ENCODE results near the gene WDR27. TPM values are rescaled to one million over a fixed set of nuclear protein-coding genes. Genes with fewer than 3 reads are reported as not detected.

Gene WDR27
- total RNA-seq, 2 experiments from 2014 or later = 34.3 to 36.2 TPM

GRCh38 chr6:169503422-169504152 lies 198.2 kb downstream of the WDR27 start:
- ChIA-PET POLR2A (no interaction called here), CTCF (interaction anchor here (0.6 kb wide), 1 partner anchor 27 kb away, joined by 3 read pairs; no protein-coding TSS in a partner anchor)
- no peaks in the 10 kb centered on the region for H3K27me3 Mint-ChIP-seq
- H3K4me1 Mint-ChIP-seq = no peaks in the 10 kb centered on the region
- peaks cover 2% of the 10 kb centered on the region for H3K9me3 Mint-ChIP-seq (ENCODE audit: low read depth)
- intact Hi-C loops (cut with DNase I, micrococcal nuclease) = no loop called here
- H3K27ac Mint-ChIP-seq = no peak overlapping the region
- H3K36me3 Mint-ChIP-seq (ENCODE audit: low read depth) = peaks cover 2% of the 10 kb centered on the region
- no peak overlapping the region for H3K4me3 Mint-ChIP-seq
- DNase-seq (no peak), ATAC-seq (no peak)

- POLR2A ChIA-PET = no interaction called here
- peaks cover 2% of the 10 kb centered on the region for H3K36me3 Mint-ChIP-seq (ENCODE audit: low read depth)
- intact Hi-C loops (cut with DNase I, micrococcal nuclease) = no loop called here
Observed at GRCh38 chr6:169502445-169502844, 199.4 kb downstream of the WDR27 start.

GRCh38 chr6:169501777-169502313 lies 200.0 kb downstream of the WDR27 start:
- H3K4me3 Mint-ChIP-seq = no peak overlapping the region
- DNase-seq (no peak), ATAC-seq (no peak)
- H3K4me1 Mint-ChIP-seq = no peaks in the 10 kb centered on the region
- no peaks in the 10 kb centered on the region for H3K9me3 Mint-ChIP-seq (ENCODE audit: low read depth)
- ChIA-PET POLR2A (no interaction called here), CTCF (no interaction called here)
- intact Hi-C loops (cut with DNase I, micrococcal nuclease) = no loop called here
- H3K36me3 Mint-ChIP-seq (ENCODE audit: low read depth) = peaks cover 2% of the 10 kb centered on the region
- H3K27me3 Mint-ChIP-seq = no peaks in the 10 kb centered on the region
- H3K27ac Mint-ChIP-seq = no peak overlapping the region

More at GRCh38 chr6:169502445-169502844, 199.4 kb downstream of the WDR27 start:
- Mint-ChIP-seq H3K4me1 (no peaks in the 10 kb centered on the region), H3K27me3 (no peaks in the 10 kb centered on the region), H3K9me3 (ENCODE audit: low read depth) (no peaks in the 10 kb centered on the region), H3K4me3 (no peak overlapping the region), H3K27ac (no peak overlapping the region)
- CTCF ChIA-PET = no interaction called here
- ATAC-seq (no peak), DNase-seq (no peak)

DNA sequence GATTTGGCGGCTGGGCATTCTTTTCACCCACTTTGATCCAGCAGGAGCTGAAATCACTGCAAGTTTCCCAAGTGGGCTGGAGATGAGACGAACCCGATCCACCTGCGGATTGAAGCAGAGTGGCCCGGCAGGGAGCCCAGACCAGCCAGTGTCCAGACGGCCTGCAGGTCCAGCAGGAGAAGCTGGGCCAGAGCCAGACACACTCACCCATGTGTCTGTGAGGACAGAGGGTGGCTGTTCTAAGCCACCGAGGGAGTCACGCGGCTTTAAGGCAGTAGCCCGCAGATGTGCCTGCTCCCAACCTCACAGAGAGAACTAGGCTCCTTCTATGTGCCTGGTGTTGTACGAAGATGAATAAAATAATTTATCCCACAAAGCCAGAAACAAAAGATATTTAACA lies 200.7 kb downstream of the WDR27 start:
- POLR2A ChIA-PET = no interaction called here
- CTCF ChIA-PET = no interaction called here
- H3K9me3 Mint-ChIP-seq (ENCODE audit: low read depth) = no peaks in the 10 kb centered on the region
- no peak overlapping the region for H3K27ac Mint-ChIP-seq
- intact Hi-C loops (cut with DNase I, micrococcal nuclease) = no loop called here
- ATAC-seq (no peak), DNase-seq (no peak)
- H3K4me1 Mint-ChIP-seq = no peaks in the 10 kb centered on the region
- peaks cover 2% of the 10 kb centered on the region for H3K36me3 Mint-ChIP-seq (ENCODE audit: low read depth)
- H3K4me3 Mint-ChIP-seq = no peak overlapping the region
- H3K27me3 Mint-ChIP-seq = no peaks in the 10 kb centered on the region

DNA sequence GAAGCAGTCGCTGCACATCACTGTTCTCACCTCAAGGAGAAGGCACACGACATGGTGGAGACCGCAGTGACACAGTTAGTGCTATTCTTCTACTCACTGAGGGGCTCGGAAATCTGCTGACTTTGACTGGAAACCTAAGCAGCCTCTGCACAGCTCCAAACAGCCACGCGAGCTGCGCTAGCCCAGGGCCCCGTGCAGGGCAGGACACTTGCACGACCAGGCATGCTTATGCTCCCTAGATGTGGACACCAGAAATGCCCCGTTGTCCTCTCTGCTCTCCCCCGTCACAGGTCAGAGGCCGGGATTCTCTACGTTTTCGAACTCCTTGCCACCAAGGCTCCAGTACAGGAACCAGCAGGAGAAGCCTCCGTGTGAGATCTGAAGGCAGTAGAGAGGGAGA lies 201.1 kb downstream of the WDR27 start:
- intact Hi-C loops (cut with DNase I, micrococcal nuclease) = no loop called here
- ATAC-seq (no peak), DNase-seq (no peak)
- Mint-ChIP-seq H3K9me3 (ENCODE audit: low read depth) (no peaks in the 10 kb centered on the region), H3K4me1 (no peaks in the 10 kb centered on the region), H3K36me3 (ENCODE audit: low read depth) (peaks cover 2% of the 10 kb centered on the region), H3K4me3 (no peak overlapping the region), H3K27ac (no peak overlapping the region), H3K27me3 (no peaks in the 10 kb centered on the region)
- ChIA-PET CTCF (no interaction called here), POLR2A (no interaction called here)

- Mint-ChIP-seq H3K4me1 (no peaks in the 10 kb centered on the region), H3K9me3 (ENCODE audit: low read depth) (no peaks in the 10 kb centered on the region), H3K27ac (no peak overlapping the region), H3K4me3 (no peak overlapping the region), H3K27me3 (no peaks in the 10 kb centered on the region), H3K36me3 (ENCODE audit: low read depth) (peaks cover 2% of the 10 kb centered on the region)
- DNase-seq (no peak), ATAC-seq (no peak)
- ChIA-PET POLR2A (no interaction called here), CTCF (interaction anchor here (1.1 kb wide), 1 partner anchor 12 kb away, joined by 3 read pairs; no protein-coding TSS in a partner anchor)
- intact Hi-C loops (cut with DNase I, micrococcal nuclease) = no loop called here
Observed at GRCh38 chr6:169499848-169500247, 202.0 kb downstream of the WDR27 start.

GRCh38 chr6:169498916-169499513 lies 202.8 kb downstream of the WDR27 start:
- Mint-ChIP-seq H3K27ac (no peak overlapping the region), H3K9me3 (ENCODE audit: low read depth) (no peaks in the 10 kb centered on the region), H3K36me3 (ENCODE audit: low read depth) (peaks cover 2% of the 10 kb centered on the region), H3K4me3 (no peak overlapping the region), H3K27me3 (no peaks in the 10 kb centered on the region), H3K4me1 (no peaks in the 10 kb centered on the region)
- no peak for ATAC-seq
- CTCF ChIA-PET = interaction anchor here (1.1 kb wide), 1 partner anchor 13 kb away, joined by 3 read pairs; no protein-coding TSS in a partner anchor
- intact Hi-C loops (cut with DNase I, micrococcal nuclease) = no loop called here
- POLR2A ChIA-PET = no interaction called here
- no peak for DNase-seq

DNA sequence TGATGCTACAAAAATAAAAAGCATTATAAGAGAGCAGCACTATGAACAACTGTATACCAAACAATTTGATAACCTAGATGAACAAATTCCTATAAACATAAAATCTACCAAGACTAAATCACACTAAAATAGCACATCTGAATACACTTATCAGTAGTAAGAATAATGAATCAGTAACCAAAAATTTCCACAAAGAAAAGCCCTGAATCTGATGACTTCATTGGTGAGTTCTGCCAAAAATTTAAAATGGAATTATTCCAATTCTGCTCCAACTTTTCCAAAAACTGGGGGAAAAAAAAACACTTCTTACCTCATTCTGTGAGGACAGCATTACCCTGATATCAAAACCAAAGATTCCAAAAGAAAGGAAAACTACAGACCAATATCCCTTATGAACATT lies 206.2 kb downstream of the WDR27 start:
- ATAC-seq = no peak
- ChIA-PET CTCF (no interaction called here), POLR2A (no interaction called here)
- intact Hi-C loops (cut with DNase I, micrococcal nuclease) = no loop called here
- Mint-ChIP-seq H3K27ac (no peak overlapping the region), H3K4me1 (no peaks in the 10 kb centered on the region), H3K27me3 (no peaks in the 10 kb centered on the region), H3K4me3 (no peak overlapping the region), H3K36me3 (ENCODE audit: low read depth) (no peaks in the 10 kb centered on the region), H3K9me3 (ENCODE audit: low read depth) (no peaks in the 10 kb centered on the region)
- DNase-seq = no peak

DNA sequence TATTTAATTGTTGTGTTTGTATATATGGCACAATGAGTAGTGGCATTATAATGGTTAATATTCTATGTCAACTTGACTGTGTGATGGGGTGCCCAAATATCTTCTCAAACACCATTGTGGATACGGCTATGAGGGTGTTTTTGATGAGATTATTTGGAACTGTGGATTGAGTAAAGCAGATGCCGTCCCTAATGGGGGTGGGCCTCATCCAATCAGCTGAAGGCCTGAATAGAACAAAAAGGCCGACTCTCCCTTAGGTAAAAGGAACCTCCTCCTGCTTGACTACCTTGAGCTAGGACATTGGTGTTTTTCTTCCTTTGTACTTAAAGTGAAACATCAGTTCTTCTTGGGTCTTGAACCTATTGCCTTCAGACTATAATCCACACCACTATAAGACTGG lies 207.8 kb downstream of the WDR27 start:
- Mint-ChIP-seq H3K4me1 (no peaks in the 10 kb centered on the region), H3K36me3 (ENCODE audit: low read depth) (no peaks in the 10 kb centered on the region), H3K27ac (no peak overlapping the region), H3K27me3 (no peaks in the 10 kb centered on the region), H3K9me3 (ENCODE audit: low read depth) (no peaks in the 10 kb centered on the region), H3K4me3 (no peak overlapping the region)
- DNase-seq = no peak
- no peak for ATAC-seq
- intact Hi-C loops (cut with DNase I, micrococcal nuclease) = no loop called here
- ChIA-PET POLR2A (no interaction called here), CTCF (no interaction called here)

DNA sequence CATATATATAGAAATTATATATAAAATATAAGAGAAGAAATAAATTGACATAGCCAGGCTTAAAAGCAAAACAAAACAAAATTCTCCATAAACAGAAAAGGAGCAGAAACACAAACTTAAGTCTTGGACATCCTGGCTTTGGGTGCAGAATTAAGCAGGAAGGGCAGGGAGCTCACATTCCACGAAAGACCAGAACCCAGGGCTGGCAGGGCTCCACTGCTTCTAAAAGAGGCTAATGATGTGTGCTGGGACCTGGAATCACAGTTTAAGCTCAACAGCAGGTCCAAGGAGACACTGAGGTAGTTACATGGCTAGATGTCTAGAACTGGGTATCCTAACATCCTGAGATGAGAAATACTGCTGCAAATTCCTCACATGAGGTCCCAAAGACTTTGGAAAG lies 210.3 kb downstream of the WDR27 start:
- no peak overlapping the region for H3K4me3 Mint-ChIP-seq
- intact Hi-C loops (cut with DNase I, micrococcal nuclease) = no loop called here

GRCh38 chr6:169490830-169491229 lies 211.0 kb downstream of the WDR27 start:
- POLR2A ChIA-PET = no interaction called here
- Mint-ChIP-seq H3K9me3 (ENCODE audit: low read depth) (no peaks in the 10 kb centered on the region), H3K27me3 (no peaks in the 10 kb centered on the region), H3K36me3 (ENCODE audit: low read depth) (no peaks in the 10 kb centered on the region), H3K4me1 (no peaks in the 10 kb centered on the region), H3K27ac (no peak overlapping the region), H3K4me3 (no peak overlapping the region)
- DNase-seq (no peak), ATAC-seq (no peak)
- CTCF ChIA-PET = interaction anchor here (0.5 kb wide), 1 partner anchor 404 kb away, joined by 3 read pairs; no protein-coding TSS in a partner anchor
- intact Hi-C loops (cut with DNase I, micrococcal nuclease) = no loop called here

More for the DNA sequence above, 210.3 kb downstream of the WDR27 start:
- no peak overlapping the region for H3K27ac Mint-ChIP-seq
- ChIA-PET POLR2A (no interaction called here), CTCF (interaction anchor here (0.8 kb wide), 1 partner anchor 298 kb away, joined by 4 read pairs; no protein-coding TSS in a partner anchor)
- no peaks in the 10 kb centered on the region for H3K4me1 Mint-ChIP-seq
- no peaks in the 10 kb centered on the region for H3K9me3 Mint-ChIP-seq (ENCODE audit: low read depth)
- H3K36me3 Mint-ChIP-seq (ENCODE audit: low read depth) = no peaks in the 10 kb centered on the region
- ATAC-seq (no peak), DNase-seq (no peak)
- H3K27me3 Mint-ChIP-seq = no peaks in the 10 kb centered on the region

DNA sequence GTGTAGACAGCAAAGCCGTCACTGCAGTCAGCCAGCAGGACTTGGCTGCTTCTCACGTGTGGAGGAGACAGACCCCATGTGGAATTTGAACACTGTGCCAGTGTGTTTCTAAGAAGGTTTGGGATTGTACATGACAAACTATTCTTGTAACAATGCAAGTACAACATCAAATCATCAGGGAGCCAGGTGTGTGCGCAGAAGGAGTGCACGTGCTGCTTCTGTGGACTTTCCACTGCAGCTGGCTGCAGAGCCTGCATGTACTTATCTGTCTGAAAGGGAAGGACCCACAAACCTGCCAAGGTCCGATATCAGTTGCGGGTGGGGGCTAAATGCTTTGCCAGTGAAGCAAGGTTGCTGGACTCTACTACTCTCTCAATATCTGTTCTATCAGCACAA lies 211.6 kb downstream of the WDR27 start:
- POLR2A ChIA-PET = no interaction called here
- ATAC-seq = no peak

More for the DNA sequence above, 211.6 kb downstream of the WDR27 start:
- Mint-ChIP-seq H3K4me3 (no peak overlapping the region), H3K27ac (no peak overlapping the region), H3K4me1 (no peaks in the 10 kb centered on the region), H3K27me3 (no peaks in the 10 kb centered on the region), H3K9me3 (ENCODE audit: low read depth) (no peaks in the 10 kb centered on the region), H3K36me3 (ENCODE audit: low read depth) (no peaks in the 10 kb centered on the region)
- no peak for DNase-seq
- intact Hi-C loops (cut with DNase I, micrococcal nuclease) = no loop called here
- CTCF ChIA-PET = interaction anchor here (0.5 kb wide), 1 partner anchor 405 kb away, joined by 3 read pairs; no protein-coding TSS in a partner anchor
